Right renal pelvis (tissue), 4 donors: ENCODE measurements around the gene PTPN18. TPM values are rescaled to one million over a fixed set of nuclear protein-coding genes. Genes with fewer than 3 reads are reported as not detected.
"Not testable (repeated sequence)": the region's sequence is repeated elsewhere in the genome, so short reads cannot be mapped to it uniquely, and the experiment has no call there.

Experiments
- DNase-seq, 4 donors: peaks; one replicate each; pipeline ENCODE4 v3.0.0-alpha.2; 2013; ENCODE audit warnings: low read depth in 4 of 4, low spot score in 3 of 4, missing footprints in 1 of 4
- polyA plus RNA-seq, 4 donors: library from polyadenylated mRNA; unstranded; fragments of 120-200 nt; gene quantifications; one replicate each; pipeline ENCODE4 v1.2.1, GENCODE V29; 2013; ENCODE audit not compliant: insufficient read length in 4 of 4

PTPN18 gene
- polyA plus RNA-seq, 4 donors: 25.9 to 37.9 (median 30.2) TPM

DNA sequence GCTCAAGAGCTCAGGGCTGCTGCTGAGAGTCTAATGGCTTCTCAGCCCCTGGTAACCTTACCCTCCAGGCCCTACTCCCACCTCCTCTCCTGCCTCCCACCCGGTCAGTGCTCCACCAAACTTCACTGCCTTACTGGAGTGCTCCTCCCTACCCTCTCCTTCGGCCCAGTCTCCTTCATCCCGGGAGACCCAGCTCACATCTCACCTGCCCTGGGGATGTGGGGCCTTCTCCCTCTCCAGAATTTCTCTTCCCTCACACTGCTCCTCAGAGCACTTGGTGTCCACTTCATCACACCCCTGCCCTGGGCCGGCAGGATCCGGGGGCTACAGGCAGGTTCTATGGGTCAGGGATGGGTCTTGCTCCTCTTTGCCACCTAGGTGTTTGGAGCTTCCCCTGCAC is 21.6 kb downstream of the PTPN18 start:
- no peak for DNase-seq

GRCh38 chr2:130378206-130378897 is 22.5 kb downstream of the PTPN18 start:
- DNase-seq: no peak

DNA sequence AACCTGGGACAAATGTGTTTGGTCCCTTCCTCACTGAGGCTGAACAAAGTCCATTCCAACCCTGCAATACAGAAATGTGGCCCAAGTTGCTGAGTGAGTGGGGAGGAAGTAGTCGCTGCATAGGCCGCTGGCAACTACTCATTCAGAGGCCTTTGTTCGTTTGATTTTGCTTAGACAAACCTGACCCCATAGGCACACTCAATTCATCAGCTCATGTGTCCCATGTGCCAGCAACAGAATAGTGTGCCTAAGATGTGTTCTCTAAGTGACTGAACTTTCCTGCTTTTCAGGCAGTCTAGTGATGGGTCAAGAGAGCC is 23.0 kb downstream of the PTPN18 start:
- DNase-seq: no peak

DNA sequence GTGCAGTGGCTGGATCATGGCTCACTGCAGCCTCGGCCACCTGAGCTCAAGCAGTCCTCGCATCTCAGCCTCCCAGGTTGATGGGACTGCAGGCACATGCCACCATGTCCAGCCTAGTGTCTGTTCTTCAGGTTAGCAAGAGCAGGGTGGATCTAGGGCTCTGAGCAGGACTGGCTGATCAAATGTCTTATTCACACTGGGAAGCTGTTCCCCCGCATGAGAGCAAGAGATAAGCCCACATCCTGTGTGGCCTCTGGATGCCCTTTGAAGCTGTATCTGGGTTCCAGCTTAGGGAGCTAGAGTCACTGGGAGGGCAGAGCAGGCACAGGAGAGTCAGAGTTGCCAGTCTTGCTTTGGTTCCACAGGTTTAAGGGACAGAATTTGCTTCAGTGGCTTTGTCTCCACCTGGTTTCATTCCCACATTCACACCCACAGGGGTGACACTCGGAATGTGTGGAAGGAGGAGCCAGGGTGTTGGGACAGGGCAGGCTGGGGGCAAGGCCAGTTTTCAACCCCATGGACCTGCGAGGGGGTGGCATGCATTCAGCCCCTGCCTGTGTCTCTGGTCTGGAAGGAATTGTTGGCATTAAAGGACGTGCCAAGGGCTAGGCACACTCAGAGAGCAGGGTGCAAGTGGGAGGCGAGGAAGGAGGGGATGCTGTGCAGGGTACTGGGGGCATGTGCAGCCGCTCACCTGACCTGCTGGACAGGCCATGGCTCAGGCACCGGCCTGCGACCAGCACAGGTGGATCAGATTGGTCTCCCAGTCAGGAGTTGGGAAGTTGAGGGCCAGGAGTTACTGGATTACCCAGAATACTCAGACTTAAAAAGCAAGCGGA is 24.5 kb downstream of the PTPN18 start:
- DNase-seq: no peak

DNA sequence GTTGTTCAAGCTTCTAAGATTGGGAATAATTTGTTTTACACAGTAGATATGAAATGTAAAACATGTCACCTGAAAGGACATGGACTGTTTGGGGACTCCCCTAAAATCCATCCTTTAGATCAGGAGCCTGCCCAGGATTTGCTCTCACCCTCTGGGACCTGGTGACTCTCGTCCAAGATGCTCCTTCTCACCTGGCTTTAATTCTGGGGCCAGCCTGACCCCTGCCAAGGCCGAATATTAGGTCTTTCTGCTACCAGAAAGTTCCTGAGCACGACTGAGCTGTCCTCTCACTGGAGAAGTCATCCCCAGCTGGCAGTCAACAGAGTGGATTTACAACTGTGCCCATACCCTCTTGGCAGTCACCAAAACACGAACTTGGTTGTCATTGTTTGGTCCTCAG is 25.3 kb downstream of the PTPN18 start:
- DNase-seq: no peak

- DNase-seq: no peak
Observed at GRCh38 chr2:130381619-130382018, 25.8 kb downstream of the PTPN18 start.

GRCh38 chr2:130382313-130382917 is 26.6 kb downstream of the PTPN18 start:
- no peak for DNase-seq

- DNase-seq: no peak
Observed at GRCh38 chr2:130385709-130386108, 29.9 kb downstream of the PTPN18 start.

GRCh38 chr2:130387071-130387400 is 31.2 kb downstream of the PTPN18 start:
- no peak for DNase-seq

DNA sequence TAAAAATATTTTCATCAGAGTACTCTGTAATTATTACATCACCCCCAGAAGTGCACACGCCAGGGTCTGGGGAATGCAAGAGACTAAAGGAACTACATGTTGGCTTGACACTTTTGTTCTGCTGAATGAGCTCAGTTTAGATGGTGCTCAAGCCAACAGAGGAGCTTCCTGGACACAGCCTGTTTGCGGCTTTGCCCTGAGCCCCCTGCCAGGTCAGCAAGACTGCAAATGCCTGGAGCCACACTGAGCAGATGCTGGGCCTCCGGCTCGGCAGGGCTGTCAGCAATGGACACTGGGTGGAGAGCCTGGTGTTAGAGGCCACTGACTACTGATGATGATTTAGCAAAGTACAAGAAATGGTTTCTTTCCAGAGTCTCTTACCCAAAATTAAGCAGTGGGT is 31.9 kb downstream of the PTPN18 start:
- no peak for DNase-seq

GRCh38 chr2:130388221-130388907 is 32.5 kb downstream of the PTPN18 start:
- no peak for DNase-seq

GRCh38 chr2:130389358-130389757 is 33.5 kb downstream of the PTPN18 start:
- DNase-seq: no peak

DNA sequence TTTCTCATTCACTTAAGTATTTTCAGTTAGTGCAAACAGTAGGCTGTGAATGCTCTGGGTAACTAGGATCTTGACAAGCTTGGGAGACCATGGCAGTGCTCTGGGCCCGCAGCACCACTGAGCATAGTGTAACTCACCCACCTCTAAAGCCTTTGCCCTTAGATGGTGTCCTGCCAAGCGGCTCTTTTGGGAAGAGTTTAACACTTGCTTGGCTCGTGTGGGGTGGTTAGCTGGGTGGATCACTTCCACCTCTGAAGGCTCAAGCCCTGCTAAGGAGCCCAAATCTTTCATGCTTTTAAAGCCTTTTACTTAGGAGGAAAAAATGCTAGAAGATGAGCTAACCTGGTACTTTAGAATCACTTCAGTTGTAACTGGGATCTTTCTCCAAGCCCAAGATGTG is 33.9 kb downstream of the PTPN18 start:
- DNase-seq: no peak

DNA sequence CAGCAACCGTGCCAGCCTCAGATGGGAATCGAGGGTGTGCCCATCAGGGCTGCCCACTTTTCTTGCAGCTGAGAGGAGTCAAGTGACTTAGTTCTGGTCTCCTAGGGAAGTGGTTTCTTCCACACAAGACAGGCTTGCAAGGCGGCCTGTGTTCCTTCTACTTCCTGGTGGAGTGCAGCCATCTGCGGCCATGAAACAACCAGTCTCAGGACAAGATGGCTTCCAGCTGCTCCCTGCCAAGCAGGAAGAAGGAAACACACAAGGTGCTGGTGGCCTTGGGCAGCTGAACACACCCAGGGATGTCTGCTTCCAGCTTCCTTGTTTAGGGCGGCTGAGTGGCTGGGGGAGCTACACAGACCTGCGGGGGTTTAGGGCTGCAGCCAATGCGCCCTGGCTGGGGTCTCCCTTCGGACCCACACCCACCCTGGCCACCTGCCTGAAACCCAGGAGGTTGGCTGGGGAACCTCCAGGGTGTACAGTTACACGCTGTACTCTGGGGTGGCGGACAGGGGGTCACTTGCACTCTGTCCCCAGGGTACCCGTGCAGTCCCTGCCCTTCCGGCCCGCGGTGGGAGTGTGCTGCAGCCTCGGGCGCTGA is 34.7 kb downstream of the PTPN18 start:
- DNase-seq: peak in 2 of 4 donors; percentile 18 to 33

- peak; percentile 45 to 73 (median 57) for DNase-seq
Observed at GRCh38 chr2:130391058-130391871, 35.4 kb downstream of the PTPN18 start.

- peak in 1 of 4 donors; percentile 7 for DNase-seq
Observed at GRCh38 chr2:130391872-130392670, 36.2 kb downstream of the PTPN18 start.

- no peak for DNase-seq
Observed at GRCh38 chr2:130393318-130393910, 37.6 kb downstream of the PTPN18 start.

DNA sequence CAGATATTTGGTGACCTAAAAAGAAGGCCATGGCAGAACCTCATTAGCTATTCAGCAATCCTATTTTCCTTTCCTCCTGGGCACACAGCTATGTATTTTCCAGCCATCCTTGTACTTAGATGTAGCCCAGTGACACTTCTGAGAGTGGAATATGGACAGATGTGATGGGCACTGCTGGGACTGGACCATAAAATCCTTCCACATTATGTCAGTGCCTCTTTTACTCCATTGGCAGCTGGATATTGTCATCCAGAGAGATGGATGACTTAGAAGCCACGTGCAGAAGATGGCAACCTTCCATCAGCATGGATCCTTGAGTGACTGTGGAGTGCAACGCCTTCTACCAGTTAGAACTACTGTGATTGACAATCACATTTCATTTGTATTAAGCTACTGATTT is 50.4 kb downstream of the PTPN18 start:
- not testable (repeated sequence) for DNase-seq

DNA sequence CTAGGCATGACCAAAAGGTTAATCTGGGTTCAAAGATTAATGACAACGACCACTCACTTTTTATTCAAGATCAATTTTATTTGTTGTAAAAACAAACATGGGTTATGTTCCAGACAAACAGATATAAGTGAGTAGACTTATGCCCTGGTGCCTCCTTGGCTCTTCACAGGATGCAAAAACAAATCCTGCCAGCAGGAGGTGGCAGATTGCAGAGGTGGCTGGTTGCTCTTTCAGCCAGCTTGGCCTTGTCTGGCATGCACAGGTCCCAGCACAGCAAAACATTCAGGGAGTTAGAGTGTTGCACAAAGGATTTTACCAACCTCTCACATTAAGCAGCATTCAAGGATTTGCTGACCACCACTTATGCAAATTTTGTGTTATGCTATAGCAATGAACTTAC is 60.8 kb downstream of the PTPN18 start:
- not testable (repeated sequence) for DNase-seq
